H9 (cell line): ENCODE measurements around the gene SYT7. TPM values are rescaled to one million over a fixed set of nuclear protein-coding genes. Genes with fewer than 3 reads are reported as not detected.

ENCODE experiments used
- DNase-seq: peaks from one replicate; pipeline ENCODE4 v3.0.0-alpha.2; 2017
- H2AFZ ChIP-seq: one replicate; pipeline ENCODE4 v1.6.1; 2013; ENCODE audit warnings: mild to moderate bottlenecking, low read length, control low read depth, moderate library complexity
- H2AK5ac ChIP-seq: 2 replicates; pipeline ENCODE4 v1.6.1; 2013; ENCODE audit warnings: low read length, control low read depth, mixed read lengths; ENCODE audit not compliant: insufficient read length
- H2BK120ac ChIP-seq: one replicate; pipeline ENCODE4 v1.6.1; 2013; ENCODE audit warnings: low read depth, mild to moderate bottlenecking, low read length, control low read depth, inconsistent platforms; ENCODE audit not compliant: poor library complexity, severe bottlenecking
- H2BK12ac ChIP-seq: 2 replicates; pipeline ENCODE4 v1.6.1; 2013; ENCODE audit warnings: low read length, control low read depth, mixed read lengths, low read depth; ENCODE audit not compliant: insufficient read length
- H2BK15ac ChIP-seq: 2 replicates; pipeline ENCODE4 v1.6.1; 2013; ENCODE audit warnings: low read depth, low read length, control low read depth
- H2BK20ac ChIP-seq: one replicate; pipeline ENCODE4 v1.6.1; 2013; ENCODE audit warnings: low read depth, mild to moderate bottlenecking, low read length, control low read depth, inconsistent platforms; ENCODE audit not compliant: poor library complexity, severe bottlenecking
- H2BK5ac ChIP-seq: 2 replicates; pipeline ENCODE4 v1.6.1; 2013; ENCODE audit warnings: low read length, control low read depth, mixed read lengths; ENCODE audit not compliant: insufficient read length
- H3K14ac ChIP-seq: 2 replicates; pipeline ENCODE4 v1.6.1; 2013; ENCODE audit warnings: low read length, control low read depth; ENCODE audit not compliant: insufficient read depth
- H3K18ac ChIP-seq: 2 replicates; pipeline ENCODE4 v1.6.1; 2013; ENCODE audit warnings: low read depth, mild to moderate bottlenecking, mixed read lengths, low read length, control low read depth; ENCODE audit not compliant: insufficient read length
- H3K23ac ChIP-seq: 2 replicates; pipeline ENCODE4 v1.6.1; 2013; ENCODE audit warnings: low read length, control low read depth, mixed read lengths, low read depth; ENCODE audit not compliant: insufficient read length
- H3K23me2 ChIP-seq: 2 replicates; pipeline ENCODE4 v1.6.1; 2013; ENCODE audit warnings: low read depth, mild to moderate bottlenecking, mixed read lengths, low read length, control low read depth; ENCODE audit not compliant: insufficient read length, poor library complexity, severe bottlenecking
- H3K27ac ChIP-seq: 2 replicates; pipeline ENCODE4 v1.5.1; 2013; ENCODE audit warnings: low read length, control low read depth, mixed read lengths, low read depth; ENCODE audit not compliant: insufficient read length
- H3K27me3 ChIP-seq: 2 replicates; pipeline ENCODE4 v1.6.1; 2013; ENCODE audit warnings: low read length, control low read depth, inconsistent platforms; ENCODE audit not compliant: insufficient read depth
- H3K4ac ChIP-seq: 2 replicates; pipeline ENCODE4 v1.6.1; 2013; ENCODE audit warnings: low read depth, mild to moderate bottlenecking, control low read depth, inconsistent platforms, low read length, moderate library complexity
- H3K4me1 ChIP-seq: 2 replicates; pipeline ENCODE4 v1.6.1; 2013; ENCODE audit warnings: low read length, control low read depth, inconsistent platforms; ENCODE audit not compliant: insufficient read depth
- H3K4me2 ChIP-seq: 2 replicates; pipeline ENCODE4 v1.6.1; 2013; ENCODE audit warnings: low read length, control low read depth, mixed read lengths; ENCODE audit not compliant: insufficient read length, insufficient read depth
- H3K56ac ChIP-seq: 2 replicates; pipeline ENCODE4 v1.6.1; 2013; ENCODE audit warnings: low read depth, mild to moderate bottlenecking, mixed read lengths, low read length, control low read depth; ENCODE audit not compliant: insufficient read length
- H3K79me1 ChIP-seq: 2 replicates; pipeline ENCODE4 v1.6.1; 2013; ENCODE audit warnings: low read depth, mild to moderate bottlenecking, moderate library complexity, low read length, control low read depth, inconsistent platforms; ENCODE audit not compliant: insufficient read depth, poor library complexity, severe bottlenecking
- H3K79me2 ChIP-seq: 2 replicates; pipeline ENCODE4 v1.6.1; 2013; ENCODE audit warnings: low read length, control low read depth, inconsistent platforms; ENCODE audit not compliant: insufficient read depth
- H3K9ac ChIP-seq: 2 replicates; pipeline ENCODE4 v1.6.1; 2013; ENCODE audit warnings: low read length, control low read depth, mixed read lengths; ENCODE audit not compliant: insufficient read length; ENCODE audit errors: extremely low read depth
- H3K9me3 ChIP-seq: one replicate; pipeline ENCODE4 v1.6.1; 2013; ENCODE audit warnings: low read depth, low read length, inconsistent platforms; ENCODE audit not compliant: control insufficient read depth
- H3T11ph ChIP-seq: one replicate; pipeline ENCODE4 v1.6.1; 2013; ENCODE audit warnings: mild to moderate bottlenecking, low read length, control low read depth, inconsistent platforms
- H4K20me1 ChIP-seq: one replicate; pipeline ENCODE4 v1.6.1; 2013; ENCODE audit not compliant: control insufficient read depth, insufficient read length, insufficient read depth
- H4K5ac ChIP-seq: 2 replicates; pipeline ENCODE4 v1.6.1; 2013; ENCODE audit warnings: low read depth, mild to moderate bottlenecking, mixed read lengths, low read length, control low read depth; ENCODE audit not compliant: insufficient read length
- H4K8ac ChIP-seq: replicated peaks from 2 replicates; pipeline ENCODE4 v1.6.1; 2013; ENCODE audit warnings: low read length, control low read depth, mixed read lengths, low read depth; ENCODE audit not compliant: insufficient read length
- H4K91ac ChIP-seq: 2 replicates; pipeline ENCODE4 v1.6.1; 2013; ENCODE audit warnings: low read depth, mild to moderate bottlenecking, moderate library complexity, mixed read lengths, low read length, control low read depth; ENCODE audit not compliant: insufficient read length
- H3K27ac Mint-ChIP-seq, 3 experiments: 2 replicates in 2 of 3; 3 replicates in 1 of 3; pipeline ENCODE4 v1.8.0; 2020 to 2021; ENCODE audit warnings: mixed read lengths in 3 of 3, mild to moderate bottlenecking in 1 of 3, moderate library complexity in 1 of 3
- H3K27me3 Mint-ChIP-seq: 2 replicates; pipeline ENCODE4 v1.8.0; 2021; ENCODE audit warnings: low read depth, mild to moderate bottlenecking, moderate library complexity, mixed read lengths
- H3K36me3 Mint-ChIP-seq, 3 experiments: 2 replicates in 2 of 3; 3 replicates in 1 of 3; pipeline ENCODE4 v1.8.0; 2020 to 2021; ENCODE audit warnings: low read depth in 3 of 3, mixed read lengths in 3 of 3; ENCODE audit not compliant: insufficient read depth in 1 of 3
- H3K4me1 Mint-ChIP-seq, 2 experiments: 2 replicates each; pipeline ENCODE4 v1.8.0; 2020; ENCODE audit warnings: mixed read lengths in 2 of 2
- H3K4me3 Mint-ChIP-seq, 2 experiments: 2 replicates in 1 of 2; 3 replicates in 1 of 2; pipeline ENCODE4 v1.8.0; 2020 to 2021; ENCODE audit warnings: mild to moderate bottlenecking in 2 of 2, mixed read lengths in 2 of 2, moderate library complexity in 1 of 2
- H3K9me3 Mint-ChIP-seq, 2 experiments: 2 replicates in 1 of 2; 3 replicates in 1 of 2; pipeline ENCODE4 v1.8.0; 2020; ENCODE audit warnings: mild to moderate bottlenecking in 2 of 2, mixed read lengths in 2 of 2, moderate library complexity in 1 of 2
- CTCF ChIP-seq: fragments of 200-600 bp; sonication (generic); conservative IDR thresholded peaks from 3 replicates; pipeline ENCODE4 v1.8.0; 2021; ENCODE audit warnings: antibody characterized with exemption, mild to moderate bottlenecking
- WGBS: extraction: QIAGEN DNeasy Blood & Tissue Kit; methylation state at CpG from one replicate; pipeline ENCODE4 v1.1.7; 2013; ENCODE audit warnings: missing lambda C conversion rate, low lambda C conversion rate, mixed read lengths; ENCODE audit not compliant: insufficient read length; ENCODE audit errors: extremely low coverage; 5-methylcytosine and 5-hydroxymethylcytosine counted together
- total RNA-seq: library from RNA; stranded (reverse); gene quantifications from 2 replicates; pipeline ENCODE4 v1.2.1, GENCODE V29; 2021

SYT7 gene
- total RNA-seq, 1 experiment from 2014 or later, result 8.8 TPM

- Histone ChIP-seq H3K27me3 (peaks cover 10% of the 10 kb centered on the region), H3K56ac (no peak overlapping the region), H3K4ac (no peak overlapping the region), H2BK12ac (no peak overlapping the region), H4K20me1 (no peaks in the 10 kb centered on the region), H3K27ac (no peak overlapping the region), H3T11ph (no peak overlapping the region), H3K9me3 (no peaks in the 10 kb centered on the region), H3K23me2 (peaks cover 6% of the 10 kb centered on the region), H2BK5ac (no peak overlapping the region), H3K9ac (no peak overlapping the region), H3K23ac (no peak overlapping the region), H2BK120ac (no peak overlapping the region), H2AK5ac (no peak overlapping the region), H4K91ac (no peak overlapping the region), H4K5ac (no peak overlapping the region), H4K8ac (no peak overlapping the region), H3K4me1 (peaks cover 17% of the 10 kb centered on the region), H3K4me2 (no peak overlapping the region), H2AFZ (no peak overlapping the region), H2BK15ac (no peak overlapping the region), H3K79me2 (no peaks in the 10 kb centered on the region), H3K14ac (no peak overlapping the region), H3K18ac (no peak overlapping the region), H2BK20ac (no peak overlapping the region), H3K79me1 (no peaks in the 10 kb centered on the region)
- WGBS, result no CpG with 5 or more reads among the region's 11 CpGs
- no peak for TF ChIP-seq CTCF
- Mint-ChIP-seq H3K4me1 (peaks cover 44 to 61% of the 10 kb centered on the region in 2 experiments), H3K9me3 (no peaks in the 10 kb centered on the region; a peak in 1 of 5 replicates), H3K36me3 (no peaks in the 10 kb centered on the region), H3K4me3 (no peak overlapping the region), H3K27me3 (peaks cover 40% of the 10 kb centered on the region), H3K27ac (peak overlapping the region in 1 of 3 experiments; percentile 30; a peak in 1 of 7 replicates)
- no peak for DNase-seq
These were observed 67.6 kb downstream of the SYT7 start for GRCh38 chr11:61513143-61513765.
